Vagina (tissue), 2 donors: ENCODE results near the gene POLR3B. TPM values are rescaled to one million over a fixed set of nuclear protein-coding genes. Genes with fewer than 3 reads are reported as not detected.

Experiments
- DNase-seq, 2 donors: peaks; one replicate each; pipeline ENCODE4 v3.0.0-alpha.2; 2017; ENCODE audit errors: extremely low spot score in 2 of 2
- H3K27ac ChIP-seq: fragments of 200-600 bp; sonication (generic); one replicate; pipeline ENCODE4 v1.5.1; 2019
- H3K27me3 ChIP-seq: fragments of 200-600 bp; sonication (generic); one replicate; pipeline ENCODE4 v1.5.1; 2019
- H3K36me3 ChIP-seq, 2 donors: fragments of 200-600 bp; sonication (generic); one replicate each; pipeline ENCODE4 v1.5.1; 2017 to 2019
- H3K4me1 ChIP-seq: fragments of 200-600 bp; sonication (generic); one replicate; pipeline ENCODE4 v1.5.1; 2019
- H3K4me3 ChIP-seq, 2 donors: fragments of 200-600 bp; sonication (generic); 1 replicate in 1 of 2; 2 replicates in 1 of 2; pipeline ENCODE4 v1.5.1; 2016 to 2019
- H3K9me3 ChIP-seq: fragments of 200-600 bp; sonication (generic); one replicate; pipeline ENCODE4 v1.5.1; 2019
- POLR2A ChIP-seq, 2 donors: fragments of 450-650 bp; IDR thresholded peaks; one replicate each; pipeline ENCODE4 v1.6.1; 2017; ENCODE audit warnings: antibody characterized with exemption in 2 of 2, mild to moderate bottlenecking in 2 of 2, moderate library complexity in 2 of 2
- POLR2AphosphoS5 ChIP-seq, 2 donors: sonication (generic); formaldehyde crosslinking; IDR thresholded peaks; one replicate each; pipeline ENCODE4 v1.9.0; 2017; ENCODE audit warnings: antibody characterized with exemption in 2 of 2, mild to moderate bottlenecking in 2 of 2, low read depth in 1 of 2; ENCODE audit not compliant: insufficient read depth in 1 of 2
- intact Hi-C: fragments of 100-400 bp; cut with DNase I; formaldehyde crosslinking; loops from one replicate; pipeline ENCODE4 v1.15.1; 2023
- total RNA-seq: library from RNA; depleted of rRNA; stranded (reverse); fragments of >200 nt; gene quantifications from one replicate; pipeline ENCODE4 v1.2.3, GENCODE V29; 2016
- TF ChIP-seq, protein P1 (sequence below), 3 experiments: fragments of 450-650 bp in 2 of 3; fragments of 200-600 bp in 1 of 3; sonication (generic) in 1 of 3; IDR thresholded peaks; one replicate each; pipeline ENCODE4 v1.5.1; 2017 to 2019; ENCODE audit warnings: antibody characterized with exemption in 3 of 3, mild to moderate bottlenecking in 2 of 3, moderate library complexity in 2 of 3

Gene POLR3B
- total RNA-seq, 1 donor from 2014 or later = 10.1 TPM

DNA sequence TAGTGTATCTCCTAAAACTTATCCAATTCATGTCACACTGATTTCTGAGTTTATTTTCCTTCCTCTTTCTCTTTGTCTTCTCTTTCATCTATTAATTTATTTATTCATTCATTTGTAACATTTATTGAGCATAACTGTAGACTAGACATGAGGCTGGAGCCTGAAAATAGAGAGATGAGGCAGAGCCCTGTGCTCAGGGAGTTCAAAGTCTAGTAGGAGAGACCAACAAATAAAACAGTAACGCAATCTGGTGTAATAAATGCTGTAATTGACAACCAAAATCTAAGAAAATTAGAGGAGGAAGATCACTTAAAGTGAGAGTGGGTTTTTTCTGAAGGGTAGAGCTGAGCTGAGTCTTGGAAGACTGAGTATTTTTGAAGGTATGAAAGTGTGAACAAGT lies 87.5 kb downstream of the POLR3B start:
- H3K27ac ChIP-seq = no peak overlapping the region
- TF ChIP-seq, protein P1, sequence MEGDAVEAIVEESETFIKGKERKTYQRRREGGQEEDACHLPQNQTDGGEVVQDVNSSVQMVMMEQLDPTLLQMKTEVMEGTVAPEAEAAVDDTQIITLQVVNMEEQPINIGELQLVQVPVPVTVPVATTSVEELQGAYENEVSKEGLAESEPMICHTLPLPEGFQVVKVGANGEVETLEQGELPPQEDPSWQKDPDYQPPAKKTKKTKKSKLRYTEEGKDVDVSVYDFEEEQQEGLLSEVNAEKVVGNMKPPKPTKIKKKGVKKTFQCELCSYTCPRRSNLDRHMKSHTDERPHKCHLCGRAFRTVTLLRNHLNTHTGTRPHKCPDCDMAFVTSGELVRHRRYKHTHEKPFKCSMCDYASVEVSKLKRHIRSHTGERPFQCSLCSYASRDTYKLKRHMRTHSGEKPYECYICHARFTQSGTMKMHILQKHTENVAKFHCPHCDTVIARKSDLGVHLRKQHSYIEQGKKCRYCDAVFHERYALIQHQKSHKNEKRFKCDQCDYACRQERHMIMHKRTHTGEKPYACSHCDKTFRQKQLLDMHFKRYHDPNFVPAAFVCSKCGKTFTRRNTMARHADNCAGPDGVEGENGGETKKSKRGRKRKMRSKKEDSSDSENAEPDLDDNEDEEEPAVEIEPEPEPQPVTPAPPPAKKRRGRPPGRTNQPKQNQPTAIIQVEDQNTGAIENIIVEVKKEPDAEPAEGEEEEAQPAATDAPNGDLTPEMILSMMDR (IDR thresholded peaks at IDR 0.05) = no peak
- no peak for TF ChIP-seq POLR2A (IDR thresholded peaks at IDR 0.05)
- no peak for TF ChIP-seq POLR2AphosphoS5 (IDR thresholded peaks at IDR 0.05; ENCODE audit: insufficient read depth in 1 of 2, low read depth in 1 of 2)
- H3K4me1 ChIP-seq = no peaks in the 10 kb centered on the region

GRCh38 chr12:106445959-106446358 lies 88.4 kb downstream of the POLR3B start:
- TF ChIP-seq POLR2AphosphoS5 (IDR thresholded peaks at IDR 0.05; ENCODE audit: insufficient read depth in 1 of 2, low read depth in 1 of 2) (no peak), POLR2A (IDR thresholded peaks at IDR 0.05) (no peak)
- TF ChIP-seq, protein P1 (IDR thresholded peaks at IDR 0.05) = no peak
- H3K27me3 ChIP-seq = no peaks in the 10 kb centered on the region
- no peaks in the 10 kb centered on the region for H3K4me1 ChIP-seq
- peaks cover 0 to 5% of the 10 kb centered on the region in 2 donors for H3K36me3 ChIP-seq
- intact Hi-C loops = no loop called here
- H3K27ac ChIP-seq = no peak overlapping the region
- H3K4me3 ChIP-seq = no peak overlapping the region
- DNase-seq = no peak
- no peaks in the 10 kb centered on the region for H3K9me3 ChIP-seq

More for the DNA sequence above, 87.5 kb downstream of the POLR3B start:
- Histone ChIP-seq H3K4me3 (no peak overlapping the region), H3K27me3 (no peaks in the 10 kb centered on the region), H3K9me3 (no peaks in the 10 kb centered on the region), H3K36me3 (peaks cover 0 to 5% of the 10 kb centered on the region in 2 donors)
- intact Hi-C loops = no loop called here
- no peak for DNase-seq

- TF ChIP-seq POLR2A (IDR thresholded peaks at IDR 0.05) (no peak), POLR2AphosphoS5 (IDR thresholded peaks at IDR 0.05; ENCODE audit: insufficient read depth in 1 of 2, low read depth in 1 of 2) (no peak)
- TF ChIP-seq, protein P1 (IDR thresholded peaks at IDR 0.05) = no peak
- Histone ChIP-seq H3K4me1 (no peaks in the 10 kb centered on the region), H3K9me3 (no peaks in the 10 kb centered on the region)
Measured at GRCh38 chr12:106446419-106447092, 89.0 kb downstream of the POLR3B start.

DNA sequence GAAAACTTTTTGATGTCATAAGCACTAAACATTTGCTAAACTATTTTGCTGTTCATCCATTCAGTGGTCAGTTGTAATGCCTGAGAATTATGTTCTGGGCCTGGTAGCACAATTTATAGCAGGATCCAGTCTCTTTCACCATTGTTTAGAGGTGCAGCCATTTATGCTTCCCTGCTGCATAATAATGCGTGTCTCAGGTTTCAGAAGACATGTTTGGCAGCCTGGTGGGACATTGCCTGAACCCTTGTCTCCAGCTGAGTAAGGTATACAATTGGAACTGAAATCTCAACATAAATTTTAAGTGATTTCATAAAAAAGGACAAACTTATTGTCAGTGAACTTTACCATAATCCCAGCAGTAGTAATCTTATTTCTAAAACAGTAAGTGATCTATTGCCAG lies 94.8 kb downstream of the POLR3B start:
- no peak overlapping the region for H3K27ac ChIP-seq
- H3K36me3 ChIP-seq = peaks cover 0 to 4% of the 10 kb centered on the region in 2 donors
- no peaks in the 10 kb centered on the region for H3K9me3 ChIP-seq
- no peak for DNase-seq
- peaks cover 5% of the 10 kb centered on the region for H3K4me1 ChIP-seq
- TF ChIP-seq POLR2A (IDR thresholded peaks at IDR 0.05) (no peak), POLR2AphosphoS5 (IDR thresholded peaks at IDR 0.05; ENCODE audit: insufficient read depth in 1 of 2, low read depth in 1 of 2) (no peak)
- TF ChIP-seq, protein P1 (IDR thresholded peaks at IDR 0.05) = no peak
- H3K4me3 ChIP-seq = no peak overlapping the region
- no peaks in the 10 kb centered on the region for H3K27me3 ChIP-seq
- intact Hi-C loops = no loop called here

More at GRCh38 chr12:106446419-106447092, 89.0 kb downstream of the POLR3B start:
- H3K36me3 ChIP-seq = peaks cover 0 to 5% of the 10 kb centered on the region in 2 donors
- H3K27me3 ChIP-seq = no peaks in the 10 kb centered on the region
- H3K27ac ChIP-seq = no peak overlapping the region
- no peak for DNase-seq
- intact Hi-C loops = no loop called here
- no peak overlapping the region for H3K4me3 ChIP-seq

DNA sequence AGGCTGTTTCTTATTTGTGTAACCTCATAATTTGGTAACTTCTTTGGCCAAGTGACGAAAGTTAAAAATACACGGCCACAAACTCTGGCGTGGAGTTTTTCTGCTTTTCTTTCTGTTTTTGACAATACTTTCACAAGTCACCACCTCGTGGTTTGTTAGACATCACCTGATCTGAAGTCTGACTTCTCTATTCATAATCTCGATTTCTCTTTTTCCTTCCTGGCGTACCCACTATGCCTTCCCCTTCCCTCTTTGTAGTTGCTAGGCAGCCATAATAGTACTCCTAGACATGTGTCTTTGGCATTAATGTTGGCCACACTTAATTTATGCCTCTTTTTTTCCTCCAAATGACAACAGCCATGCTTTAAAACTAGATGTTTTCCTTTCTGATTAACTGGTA lies 97.6 kb downstream of the POLR3B start:
- no peak for DNase-seq
- H3K36me3 ChIP-seq = peaks cover 0 to 16% of the 10 kb centered on the region in 2 donors
- intact Hi-C loops = no loop called here
- TF ChIP-seq POLR2AphosphoS5 (IDR thresholded peaks at IDR 0.05; ENCODE audit: insufficient read depth in 1 of 2, low read depth in 1 of 2) (no peak), POLR2A (IDR thresholded peaks at IDR 0.05) (no peak)
- TF ChIP-seq, protein P1 (IDR thresholded peaks at IDR 0.05) = no peak
- H3K27me3 ChIP-seq = no peaks in the 10 kb centered on the region
- no peak overlapping the region for H3K4me3 ChIP-seq
- no peaks in the 10 kb centered on the region for H3K9me3 ChIP-seq
- H3K4me1 ChIP-seq = peaks cover 5% of the 10 kb centered on the region
- H3K27ac ChIP-seq = no peak overlapping the region
